Thoracic aorta (tissue), 2 donors: ENCODE results near the gene PKP4. TPM values are rescaled to one million over a fixed set of nuclear protein-coding genes. Genes with fewer than 3 reads are reported as not detected.

Experiments used
- ATAC-seq: fragments of 150-250 bp; one replicate; pipeline ENCODE4 v1.8.0; 2017; ENCODE audit warnings: low read depth; ENCODE audit not compliant: insufficient number of reproducible peaks, low FRiP score
- DNase-seq: peaks from one replicate; pipeline ENCODE4 v3.0.0-alpha.2; 2020; ENCODE audit warnings: low spot score
- H3K27ac ChIP-seq, 2 donors: fragments of 200-600 bp; sonication (generic); 1 replicate in 1 of 2; 2 replicates in 1 of 2; pipeline ENCODE4 v1.5.1; 2016; ENCODE audit warnings: mild to moderate bottlenecking in 2 of 2, moderate library complexity in 2 of 2
- H3K27me3 ChIP-seq: fragments of 200-600 bp; sonication (generic); replicated peaks from 2 replicates; pipeline ENCODE4 v1.6.0; 2016; ENCODE audit warnings: mild to moderate bottlenecking; ENCODE audit not compliant: insufficient read depth
- H3K36me3 ChIP-seq: fragments of 200-600 bp; sonication (generic); one replicate; pipeline ENCODE4 v1.5.1; 2016
- H3K4me1 ChIP-seq, 2 donors: fragments of 200-600 bp; sonication (generic); 1 replicate in 1 of 2; 2 replicates in 1 of 2; pipeline versions ENCODE4 v1.5.1 to v1.6.0; 2016; ENCODE audit warnings: low read depth in 2 of 2, mild to moderate bottlenecking in 1 of 2; ENCODE audit not compliant: control insufficient read depth in 1 of 2
- H3K4me3 ChIP-seq: fragments of 200-600 bp; sonication (generic); 2 replicates; pipeline ENCODE4 v1.5.1; 2016; ENCODE audit warnings: mild to moderate bottlenecking
- H3K9me3 ChIP-seq: fragments of 200-600 bp; sonication (generic); 2 replicates; pipeline ENCODE4 v1.5.1; 2016
- total RNA-seq, 2 donors: library from RNA; depleted of rRNA; stranded (reverse); fragments of >200 nt; gene quantifications; one replicate each; pipeline versions ENCODE4 v1.1.0 to v1.2.3, GENCODE V29; 2016
- TF ChIP-seq, protein P1 (sequence below): fragments of 200-600 bp; sonication (generic); IDR thresholded peaks from one replicate; pipeline ENCODE4 v1.5.1; 2019; ENCODE audit warnings: antibody characterized with exemption

PKP4 gene, protein sequence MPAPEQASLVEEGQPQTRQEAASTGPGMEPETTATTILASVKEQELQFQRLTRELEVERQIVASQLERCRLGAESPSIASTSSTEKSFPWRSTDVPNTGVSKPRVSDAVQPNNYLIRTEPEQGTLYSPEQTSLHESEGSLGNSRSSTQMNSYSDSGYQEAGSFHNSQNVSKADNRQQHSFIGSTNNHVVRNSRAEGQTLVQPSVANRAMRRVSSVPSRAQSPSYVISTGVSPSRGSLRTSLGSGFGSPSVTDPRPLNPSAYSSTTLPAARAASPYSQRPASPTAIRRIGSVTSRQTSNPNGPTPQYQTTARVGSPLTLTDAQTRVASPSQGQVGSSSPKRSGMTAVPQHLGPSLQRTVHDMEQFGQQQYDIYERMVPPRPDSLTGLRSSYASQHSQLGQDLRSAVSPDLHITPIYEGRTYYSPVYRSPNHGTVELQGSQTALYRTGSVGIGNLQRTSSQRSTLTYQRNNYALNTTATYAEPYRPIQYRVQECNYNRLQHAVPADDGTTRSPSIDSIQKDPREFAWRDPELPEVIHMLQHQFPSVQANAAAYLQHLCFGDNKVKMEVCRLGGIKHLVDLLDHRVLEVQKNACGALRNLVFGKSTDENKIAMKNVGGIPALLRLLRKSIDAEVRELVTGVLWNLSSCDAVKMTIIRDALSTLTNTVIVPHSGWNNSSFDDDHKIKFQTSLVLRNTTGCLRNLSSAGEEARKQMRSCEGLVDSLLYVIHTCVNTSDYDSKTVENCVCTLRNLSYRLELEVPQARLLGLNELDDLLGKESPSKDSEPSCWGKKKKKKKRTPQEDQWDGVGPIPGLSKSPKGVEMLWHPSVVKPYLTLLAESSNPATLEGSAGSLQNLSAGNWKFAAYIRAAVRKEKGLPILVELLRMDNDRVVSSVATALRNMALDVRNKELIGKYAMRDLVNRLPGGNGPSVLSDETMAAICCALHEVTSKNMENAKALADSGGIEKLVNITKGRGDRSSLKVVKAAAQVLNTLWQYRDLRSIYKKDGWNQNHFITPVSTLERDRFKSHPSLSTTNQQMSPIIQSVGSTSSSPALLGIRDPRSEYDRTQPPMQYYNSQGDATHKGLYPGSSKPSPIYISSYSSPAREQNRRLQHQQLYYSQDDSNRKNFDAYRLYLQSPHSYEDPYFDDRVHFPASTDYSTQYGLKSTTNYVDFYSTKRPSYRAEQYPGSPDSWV
- total RNA-seq: 10 to 100 TPM; 28.0 to 49.1 TPM

DNA sequence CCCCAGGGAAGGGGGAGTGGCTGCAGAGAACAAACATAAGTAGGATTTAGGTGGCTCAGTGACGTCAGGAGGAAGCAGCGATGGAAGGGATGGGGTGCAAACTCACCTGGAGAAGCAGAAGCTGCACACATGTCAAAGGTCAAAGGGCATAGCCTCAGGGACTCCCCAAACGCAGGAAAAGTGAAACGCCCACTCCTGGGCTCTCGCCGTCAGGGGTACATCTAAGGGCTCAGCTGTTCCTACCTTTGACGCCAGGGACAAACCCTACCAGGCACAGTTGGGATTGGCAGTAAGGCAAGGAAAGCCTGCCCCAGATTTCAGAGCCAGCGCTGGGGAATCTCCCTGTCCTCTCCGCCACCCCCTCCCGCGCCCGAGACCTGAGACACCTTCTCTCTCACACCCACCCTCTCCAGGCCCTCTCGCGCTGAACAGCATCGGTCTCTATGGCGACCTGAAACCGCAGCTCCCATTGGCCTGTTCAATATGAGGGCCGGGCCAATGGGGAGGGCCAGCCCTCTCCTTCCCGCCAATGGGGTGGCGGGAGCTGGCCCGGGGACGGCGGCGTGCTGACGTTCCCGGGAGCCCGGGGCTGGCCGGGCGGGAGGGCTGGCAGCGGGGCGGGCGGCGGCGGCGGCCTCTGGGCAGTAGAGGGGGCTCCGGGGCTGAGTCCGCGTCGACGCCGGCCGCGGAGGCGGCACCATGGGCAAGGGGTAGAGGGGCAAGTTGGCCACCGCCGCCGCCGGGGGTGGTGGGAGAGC lies at the start of gene PKP4, which contains the start of gene CCDC148:
TSS of gene PKP4 (plus strand) at position 644 of the 758 bp plus-strand sequence. CDS start 76,233 bp downstream, outside the sequence.
TSS of gene CCDC148 (minus strand) at position 445 of the 758 bp plus-strand sequence. CDS start at position 131, 314 bp downstream.
- DNase-seq: peak; percentile 56
- H3K36me3 ChIP-seq: no peaks in the 10 kb centered on the region
- TF ChIP-seq, protein P1, sequence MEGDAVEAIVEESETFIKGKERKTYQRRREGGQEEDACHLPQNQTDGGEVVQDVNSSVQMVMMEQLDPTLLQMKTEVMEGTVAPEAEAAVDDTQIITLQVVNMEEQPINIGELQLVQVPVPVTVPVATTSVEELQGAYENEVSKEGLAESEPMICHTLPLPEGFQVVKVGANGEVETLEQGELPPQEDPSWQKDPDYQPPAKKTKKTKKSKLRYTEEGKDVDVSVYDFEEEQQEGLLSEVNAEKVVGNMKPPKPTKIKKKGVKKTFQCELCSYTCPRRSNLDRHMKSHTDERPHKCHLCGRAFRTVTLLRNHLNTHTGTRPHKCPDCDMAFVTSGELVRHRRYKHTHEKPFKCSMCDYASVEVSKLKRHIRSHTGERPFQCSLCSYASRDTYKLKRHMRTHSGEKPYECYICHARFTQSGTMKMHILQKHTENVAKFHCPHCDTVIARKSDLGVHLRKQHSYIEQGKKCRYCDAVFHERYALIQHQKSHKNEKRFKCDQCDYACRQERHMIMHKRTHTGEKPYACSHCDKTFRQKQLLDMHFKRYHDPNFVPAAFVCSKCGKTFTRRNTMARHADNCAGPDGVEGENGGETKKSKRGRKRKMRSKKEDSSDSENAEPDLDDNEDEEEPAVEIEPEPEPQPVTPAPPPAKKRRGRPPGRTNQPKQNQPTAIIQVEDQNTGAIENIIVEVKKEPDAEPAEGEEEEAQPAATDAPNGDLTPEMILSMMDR: peak; percentile 45
- H3K4me3 ChIP-seq: peak within 1 kb of the TSS; percentile 93
- no peaks in the 10 kb centered on the region for H3K27me3 ChIP-seq
- peaks cover 0 to 20% of the 10 kb centered on the region in 2 donors for H3K4me1 ChIP-seq
- H3K9me3 ChIP-seq: no peaks in the 10 kb centered on the region
- H3K27ac ChIP-seq: peak within 1 kb of the TSS; percentile 82 to 84
- ATAC-seq: peak; percentile 75

DNA sequence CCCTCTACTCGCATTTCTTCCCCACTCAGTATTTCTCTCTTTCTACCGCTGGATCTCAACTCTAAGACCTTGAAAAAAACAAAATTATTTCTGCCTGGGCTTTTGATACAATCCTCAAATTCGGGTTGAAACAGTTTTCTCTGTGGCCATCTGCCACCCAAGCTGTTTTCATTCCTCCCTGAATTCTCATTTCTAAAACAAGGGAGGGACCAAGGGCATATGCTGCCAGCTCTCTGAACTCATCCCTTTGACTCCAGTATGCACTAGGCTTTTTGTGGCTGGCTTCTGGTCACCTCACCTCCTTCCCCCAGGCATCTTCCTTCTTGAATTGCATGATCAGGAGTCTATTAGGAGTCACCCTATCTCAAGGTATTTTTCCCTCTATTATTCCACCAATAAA lies 49.7 kb upstream of the PKP4 start:
- Histone ChIP-seq H3K36me3 (no peaks in the 10 kb centered on the region), H3K27ac (no peak overlapping the region), H3K27me3 (no peaks in the 10 kb centered on the region), H3K4me1 (no peaks in the 10 kb centered on the region), H3K4me3 (no peak overlapping the region), H3K9me3 (peaks cover 4% of the 10 kb centered on the region)
- TF ChIP-seq, protein P1: no peak
- ATAC-seq (no peak), DNase-seq (no peak)

DNA sequence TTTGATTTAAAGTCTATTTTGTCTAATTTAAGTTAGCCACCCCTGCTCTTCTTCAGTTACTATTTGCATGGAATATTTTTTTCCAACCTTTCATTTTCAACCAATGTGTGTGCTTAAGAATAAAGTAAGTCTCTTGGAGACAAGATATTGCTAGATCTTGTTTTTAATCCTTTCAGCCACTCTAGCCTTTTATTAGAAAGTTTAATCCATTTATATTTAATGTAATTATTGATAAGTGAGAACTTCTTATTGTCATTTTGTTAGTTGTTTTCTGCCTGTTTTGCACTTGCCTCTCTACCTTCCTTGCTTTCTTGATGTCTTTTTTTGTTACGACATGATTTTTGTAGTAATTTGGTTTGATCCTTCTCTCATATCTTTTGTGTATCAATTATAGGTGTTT lies 46.6 kb upstream of the PKP4 start:
- DNase-seq (no peak), ATAC-seq (no peak)
- no peak overlapping the region for H3K4me3 ChIP-seq
- no peaks in the 10 kb centered on the region for H3K4me1 ChIP-seq
- TF ChIP-seq, protein P1: no peak
- peaks cover 4% of the 10 kb centered on the region for H3K9me3 ChIP-seq
- no peaks in the 10 kb centered on the region for H3K27me3 ChIP-seq
- H3K27ac ChIP-seq: no peak overlapping the region
- no peaks in the 10 kb centered on the region for H3K36me3 ChIP-seq

DNA sequence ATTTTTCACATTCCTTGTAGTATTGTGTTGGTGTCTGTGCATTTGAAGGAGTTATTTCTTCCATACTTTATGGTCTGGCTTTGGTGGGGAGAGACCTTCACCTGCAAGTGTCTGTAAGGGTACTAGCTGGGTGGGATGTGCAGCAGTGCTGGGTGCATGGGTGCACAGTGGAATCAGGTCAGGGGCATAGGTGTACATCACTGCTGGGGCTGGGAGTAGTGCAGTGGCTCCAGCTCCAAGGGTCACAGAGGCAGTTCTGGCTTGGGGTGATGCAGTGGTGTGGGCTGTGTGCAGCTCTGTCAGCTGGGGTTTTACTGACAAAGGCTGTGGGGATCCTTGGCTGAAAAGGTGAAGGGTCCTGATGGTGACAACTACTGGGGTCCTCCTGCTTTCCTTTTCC lies 45.0 kb upstream of the PKP4 start:
- no peaks in the 10 kb centered on the region for H3K27me3 ChIP-seq
- peaks cover 11% of the 10 kb centered on the region for H3K9me3 ChIP-seq
- TF ChIP-seq, protein P1: no peak
- ATAC-seq: no peak
- H3K4me3 ChIP-seq: no peak overlapping the region
- DNase-seq: no peak
- H3K36me3 ChIP-seq: no peaks in the 10 kb centered on the region
- H3K27ac ChIP-seq: no peak overlapping the region
- H3K4me1 ChIP-seq: no peaks in the 10 kb centered on the region
